Neutrophil (primary cell): ENCODE results near the gene UBXN11.

Experiments used
- H3K27ac ChIP-seq: fragments of 200-600 bp; sonication (generic); 2 replicates; pipeline ENCODE4 v1.5.1; 2016; ENCODE audit warnings: mild to moderate bottlenecking, moderate library complexity
- H3K27me3 ChIP-seq: fragments of 200-600 bp; sonication (generic); 2 replicates; pipeline ENCODE4 v1.6.0; 2016; ENCODE audit warnings: mild to moderate bottlenecking
- H3K36me3 ChIP-seq: fragments of 200-600 bp; sonication (generic); 2 replicates; pipeline ENCODE4 v1.5.1; 2017
- H3K4me1 ChIP-seq, 2 experiments: fragments of 200-600 bp in 1 of 2; sonication (generic) in 1 of 2; 1 replicate in 1 of 2; 2 replicates in 1 of 2; pipeline versions ENCODE4 v1.5.1 to v1.6.1; 2013 to 2016; ENCODE audit warnings: low read depth in 1 of 2, low read length in 1 of 2, mild to moderate bottlenecking in 1 of 2, moderate library complexity in 1 of 2; ENCODE audit not compliant: control insufficient read depth in 1 of 2, insufficient read depth in 1 of 2
- H3K4me3 ChIP-seq, 2 experiments: fragments of 200-600 bp in 1 of 2; sonication (generic) in 1 of 2; 1 replicate in 1 of 2; 2 replicates in 1 of 2; pipeline ENCODE4 v1.5.1; 2013 to 2016; ENCODE audit warnings: low read depth in 1 of 2, low read length in 1 of 2, mild to moderate bottlenecking in 1 of 2, moderate library complexity in 1 of 2
- H3K9me3 ChIP-seq: fragments of 200-600 bp; sonication (generic); 2 replicates; pipeline ENCODE4 v1.5.1; 2016
- TF ChIP-seq, protein P1 (sequence below): fragments of 200-600 bp; sonication (generic); IDR thresholded peaks from 2 replicates; pipeline ENCODE4 v1.5.1; 2016; ENCODE audit warnings: antibody characterized with exemption

Gene UBXN11

GRCh38 chr1:26263212-26263611, 43.2 kb downstream of the UBXN11 start:
- peak overlapping the region; percentile 66 for H3K27ac ChIP-seq
- H3K27me3 ChIP-seq, result no peaks in the 10 kb centered on the region
- TF ChIP-seq, protein P1, sequence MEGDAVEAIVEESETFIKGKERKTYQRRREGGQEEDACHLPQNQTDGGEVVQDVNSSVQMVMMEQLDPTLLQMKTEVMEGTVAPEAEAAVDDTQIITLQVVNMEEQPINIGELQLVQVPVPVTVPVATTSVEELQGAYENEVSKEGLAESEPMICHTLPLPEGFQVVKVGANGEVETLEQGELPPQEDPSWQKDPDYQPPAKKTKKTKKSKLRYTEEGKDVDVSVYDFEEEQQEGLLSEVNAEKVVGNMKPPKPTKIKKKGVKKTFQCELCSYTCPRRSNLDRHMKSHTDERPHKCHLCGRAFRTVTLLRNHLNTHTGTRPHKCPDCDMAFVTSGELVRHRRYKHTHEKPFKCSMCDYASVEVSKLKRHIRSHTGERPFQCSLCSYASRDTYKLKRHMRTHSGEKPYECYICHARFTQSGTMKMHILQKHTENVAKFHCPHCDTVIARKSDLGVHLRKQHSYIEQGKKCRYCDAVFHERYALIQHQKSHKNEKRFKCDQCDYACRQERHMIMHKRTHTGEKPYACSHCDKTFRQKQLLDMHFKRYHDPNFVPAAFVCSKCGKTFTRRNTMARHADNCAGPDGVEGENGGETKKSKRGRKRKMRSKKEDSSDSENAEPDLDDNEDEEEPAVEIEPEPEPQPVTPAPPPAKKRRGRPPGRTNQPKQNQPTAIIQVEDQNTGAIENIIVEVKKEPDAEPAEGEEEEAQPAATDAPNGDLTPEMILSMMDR, result no peak
- peaks cover 48 to 56% of the 10 kb centered on the region in 2 experiments for H3K4me1 ChIP-seq
- H3K9me3 ChIP-seq, result no peaks in the 10 kb centered on the region
- H3K4me3 ChIP-seq, result no peak overlapping the region
- H3K36me3 ChIP-seq, result no peaks in the 10 kb centered on the region

- H3K4me3 ChIP-seq, result peak overlapping the region; percentile 29 to 33
- peak overlapping the region; percentile 88 for H3K27ac ChIP-seq
- peaks cover 5% of the 10 kb centered on the region for H3K36me3 ChIP-seq
Observed at GRCh38 chr1:26259578-26259977, 46.9 kb downstream of the UBXN11 start.

GRCh38 chr1:26259005-26259404, 47.4 kb downstream of the UBXN11 start:
- H3K36me3 ChIP-seq, result peaks cover 5% of the 10 kb centered on the region
- peak overlapping the region; percentile 88 for H3K27ac ChIP-seq
- H3K4me1 ChIP-seq, result peaks cover 53 to 60% of the 10 kb centered on the region in 2 experiments
- H3K9me3 ChIP-seq, result no peaks in the 10 kb centered on the region
- TF ChIP-seq, protein P1, result no peak
- H3K4me3 ChIP-seq, result peak overlapping the region; percentile 29 to 33
- H3K27me3 ChIP-seq, result no peaks in the 10 kb centered on the region

More at GRCh38 chr1:26259578-26259977, 46.9 kb downstream of the UBXN11 start:
- Histone ChIP-seq H3K4me1 (peaks cover 53 to 60% of the 10 kb centered on the region in 2 experiments), H3K9me3 (no peaks in the 10 kb centered on the region), H3K27me3 (no peaks in the 10 kb centered on the region)
- TF ChIP-seq, protein P1, result no peak

DNA sequence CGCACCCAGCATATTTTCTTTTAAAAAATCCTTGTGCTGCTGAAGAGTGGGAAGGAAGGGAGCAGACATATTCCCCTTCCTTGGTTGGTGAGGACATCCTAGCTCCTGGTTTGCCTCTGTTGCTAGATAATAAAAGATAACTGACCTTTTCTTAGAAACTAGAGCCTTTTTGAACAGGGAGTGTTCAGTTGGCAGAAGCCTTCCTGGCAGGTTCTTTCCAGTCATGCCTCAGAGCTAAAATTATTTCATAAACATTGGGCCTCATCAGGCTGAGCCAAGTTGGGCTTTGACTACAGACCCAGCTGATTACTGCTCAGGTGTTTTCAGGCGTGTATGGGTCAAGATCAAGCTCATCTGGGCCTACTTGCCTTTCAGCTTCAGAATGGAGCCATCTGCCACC, 49.2 kb downstream of the UBXN11 start:
- peaks cover 5% of the 10 kb centered on the region for H3K36me3 ChIP-seq
- H3K27ac ChIP-seq, result peak overlapping the region; percentile 88
- H3K4me3 ChIP-seq, result no peak overlapping the region
- peaks cover 42 to 44% of the 10 kb centered on the region in 2 experiments for H3K4me1 ChIP-seq
- H3K9me3 ChIP-seq, result no peaks in the 10 kb centered on the region
- TF ChIP-seq, protein P1, result no peak
- H3K27me3 ChIP-seq, result no peaks in the 10 kb centered on the region

DNA sequence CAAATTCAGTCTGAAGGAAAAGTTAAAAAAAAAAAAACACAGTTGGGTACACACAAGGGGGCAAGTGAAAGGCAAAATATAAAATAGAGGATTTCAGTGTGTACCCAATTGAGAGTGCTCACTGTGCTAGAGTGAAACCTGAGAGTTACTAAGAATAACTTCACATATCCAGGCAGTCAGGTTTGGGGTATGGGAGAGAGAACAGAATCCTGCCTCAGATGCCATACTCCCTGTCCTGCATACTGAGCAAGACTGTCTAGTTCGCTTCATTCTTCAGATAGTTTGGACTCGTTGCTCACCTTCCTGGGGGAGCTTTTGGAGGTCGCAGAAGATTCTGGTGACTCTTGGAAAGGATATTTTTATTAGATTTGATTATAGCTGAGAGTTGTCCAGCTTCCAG, 52.0 kb downstream of the UBXN11 start:
- Histone ChIP-seq H3K4me1 (peaks cover 15 to 17% of the 10 kb centered on the region in 2 experiments), H3K4me3 (no peak overlapping the region), H3K9me3 (no peaks in the 10 kb centered on the region), H3K27ac (no peak overlapping the region), H3K27me3 (no peaks in the 10 kb centered on the region), H3K36me3 (peaks cover 12% of the 10 kb centered on the region)
- TF ChIP-seq, protein P1, result no peak

DNA sequence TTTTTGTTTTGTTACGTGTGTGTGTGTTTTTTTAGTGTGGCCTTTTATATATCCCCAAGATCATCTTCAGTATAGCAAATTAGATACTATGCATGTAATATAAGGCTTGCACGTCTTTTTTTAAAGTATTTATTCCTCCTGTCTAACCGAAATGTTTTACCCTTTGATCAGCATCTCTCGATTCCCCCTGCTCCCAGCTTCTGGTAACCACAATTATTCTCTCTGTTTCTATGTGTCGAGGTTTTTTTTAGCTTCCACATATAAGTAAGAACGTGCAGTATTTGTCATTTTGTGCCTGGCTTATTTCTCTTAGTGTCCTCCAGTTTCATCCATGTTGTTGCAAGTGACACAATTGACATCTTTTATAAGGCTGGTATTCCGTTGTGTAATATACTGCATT, 53.7 kb downstream of the UBXN11 start:
- no peak overlapping the region for H3K4me3 ChIP-seq
- H3K9me3 ChIP-seq, result no peaks in the 10 kb centered on the region
- H3K27me3 ChIP-seq, result no peaks in the 10 kb centered on the region
- peaks cover 0 to under 1% of the 10 kb centered on the region in 2 experiments for H3K4me1 ChIP-seq
- no peak overlapping the region for H3K27ac ChIP-seq
- peaks cover 12% of the 10 kb centered on the region for H3K36me3 ChIP-seq
- TF ChIP-seq, protein P1, result no peak
